Measurements from ENCODE around the gene AKAP13.
A peak's percentile ranks its signal among the peaks of the same experiment; 100 is the strongest.

Gene AKAP13

DNA sequence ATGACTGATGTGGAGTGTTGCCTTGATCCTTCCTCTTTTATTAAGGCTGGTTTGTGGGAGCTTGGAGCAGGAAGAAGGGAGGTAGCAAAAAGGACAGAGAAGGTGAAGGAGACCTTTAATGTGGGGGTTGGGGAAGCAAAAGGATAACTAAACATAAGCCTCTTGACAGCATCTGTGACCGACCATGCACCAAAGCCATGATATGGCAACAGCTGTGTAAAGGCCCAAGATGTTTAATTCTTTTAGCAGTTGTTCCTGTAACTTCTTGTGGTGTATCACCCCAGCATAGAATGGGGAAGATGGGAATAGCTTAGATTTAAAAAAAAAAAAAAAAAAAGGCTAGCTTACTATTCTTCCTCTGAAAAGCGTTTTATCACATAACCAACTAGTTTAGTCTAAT, 219.6 kb downstream of the AKAP13 start:
- TF ChIP-seq JUND (IDR thresholded peaks at IDR 0.05; ENCODE audit: low read depth): no peak
- DNase-seq (ENCODE audit: low read depth in 1 of 2, low spot score in 1 of 2): no peak
- in situ Hi-C loops (cut with HindIII; ENCODE audit: low pct_unique_long_range_greater_than_20kb, low sequenced_read_pairs): no loop called here

DNA sequence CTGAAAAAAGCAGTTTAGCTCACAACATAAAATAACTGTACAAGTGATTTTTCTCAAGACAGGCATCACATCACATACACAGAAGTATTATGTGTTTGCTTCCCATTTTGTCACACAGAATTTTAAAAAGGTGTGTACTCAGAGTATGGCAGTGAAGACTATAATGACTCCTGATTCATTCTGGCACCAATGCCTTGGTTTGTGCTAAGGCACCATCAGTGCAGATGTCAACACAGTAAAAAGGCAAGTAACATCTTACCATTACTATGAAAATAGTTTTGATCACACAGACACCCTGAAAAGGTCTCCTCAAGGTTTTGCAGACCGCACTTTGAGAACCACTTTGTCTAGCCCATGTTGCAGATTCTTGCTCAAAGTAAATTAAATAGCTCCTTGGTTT, 222.8 kb downstream of the AKAP13 start:
- no peak for TF ChIP-seq JUND (IDR thresholded peaks at IDR 0.05; ENCODE audit: low read depth)
- no peak for DNase-seq (ENCODE audit: low read depth in 1 of 2, low spot score in 1 of 2)
- in situ Hi-C loops (cut with HindIII; ENCODE audit: low pct_unique_long_range_greater_than_20kb, low sequenced_read_pairs): no loop called here

DNA sequence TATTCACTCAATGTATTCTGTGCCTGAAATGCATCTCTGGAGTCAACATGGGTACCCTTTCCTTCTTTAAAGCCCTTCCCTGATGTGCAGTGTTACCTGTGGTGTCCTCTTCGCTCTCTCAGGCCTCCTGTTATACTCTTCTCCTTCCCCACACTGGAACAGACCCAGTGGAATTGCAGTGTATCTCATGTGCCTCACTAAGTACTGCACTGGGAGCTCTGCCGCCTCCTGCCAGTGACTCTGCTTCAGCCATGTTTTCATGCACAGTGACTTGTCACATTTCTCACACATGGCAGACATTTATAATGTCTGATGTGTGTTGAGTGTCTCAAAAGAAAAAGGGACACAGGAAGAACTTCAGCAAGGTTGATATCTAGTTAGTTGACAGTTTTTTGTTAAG, 223.3 kb downstream of the AKAP13 start:
- no peak for TF ChIP-seq JUND (IDR thresholded peaks at IDR 0.05; ENCODE audit: low read depth)
- in situ Hi-C loops (cut with HindIII; ENCODE audit: low pct_unique_long_range_greater_than_20kb, low sequenced_read_pairs): no loop called here

DNA sequence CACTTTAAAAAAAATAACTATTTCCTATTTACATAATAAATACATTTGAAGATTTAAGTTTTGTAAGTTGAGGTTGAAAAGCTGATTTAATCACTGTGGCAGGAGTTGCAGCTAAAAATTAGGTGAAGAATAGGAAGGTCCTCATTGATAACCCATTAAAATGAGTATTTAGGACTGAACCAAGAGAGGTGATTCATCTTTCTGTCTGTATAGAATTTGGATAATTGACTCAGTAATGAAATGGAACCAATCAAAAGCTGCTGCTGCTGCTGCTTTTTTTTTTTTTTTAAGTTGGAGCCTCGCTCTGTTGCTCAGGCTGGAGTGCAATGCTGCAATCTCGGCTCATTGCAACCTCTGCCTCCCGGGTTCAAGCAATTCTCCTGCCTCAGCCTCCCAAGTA, 223.8 kb downstream of the AKAP13 start:
- no peak for DNase-seq (ENCODE audit: low read depth in 1 of 2, low spot score in 1 of 2)
- TF ChIP-seq JUND (IDR thresholded peaks at IDR 0.05; ENCODE audit: low read depth): no peak
- in situ Hi-C loops (cut with HindIII; ENCODE audit: low pct_unique_long_range_greater_than_20kb, low sequenced_read_pairs): no loop called here

More for the DNA sequence above, 223.3 kb downstream of the AKAP13 start:
- no peak for DNase-seq (ENCODE audit: low read depth in 1 of 2, low spot score in 1 of 2)

DNA sequence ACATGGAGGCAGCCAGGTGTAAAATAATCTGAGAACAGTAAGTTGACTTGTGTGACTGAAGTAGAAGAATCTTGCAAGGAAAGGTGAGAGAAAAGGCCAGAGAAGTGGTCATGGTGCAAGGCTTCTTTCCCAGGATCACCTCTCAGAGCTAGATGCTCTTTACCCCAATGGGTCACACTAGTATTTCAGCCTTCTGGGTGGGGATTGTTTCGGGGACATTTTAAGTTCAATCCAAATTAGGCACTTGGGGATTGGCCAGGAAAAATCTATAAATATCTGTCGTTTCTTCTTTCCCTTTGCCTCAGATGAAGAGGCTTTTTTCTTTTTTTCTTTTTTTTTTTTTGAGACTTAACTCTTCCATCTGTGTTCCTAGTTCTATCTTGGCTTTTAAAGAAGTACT, 226.3 kb downstream of the AKAP13 start:
- no peak for DNase-seq (ENCODE audit: low read depth in 1 of 2, low spot score in 1 of 2)
- TF ChIP-seq JUND (IDR thresholded peaks at IDR 0.05; ENCODE audit: low read depth): no peak
- in situ Hi-C loops (cut with HindIII; ENCODE audit: low pct_unique_long_range_greater_than_20kb, low sequenced_read_pairs): no loop called here

DNA sequence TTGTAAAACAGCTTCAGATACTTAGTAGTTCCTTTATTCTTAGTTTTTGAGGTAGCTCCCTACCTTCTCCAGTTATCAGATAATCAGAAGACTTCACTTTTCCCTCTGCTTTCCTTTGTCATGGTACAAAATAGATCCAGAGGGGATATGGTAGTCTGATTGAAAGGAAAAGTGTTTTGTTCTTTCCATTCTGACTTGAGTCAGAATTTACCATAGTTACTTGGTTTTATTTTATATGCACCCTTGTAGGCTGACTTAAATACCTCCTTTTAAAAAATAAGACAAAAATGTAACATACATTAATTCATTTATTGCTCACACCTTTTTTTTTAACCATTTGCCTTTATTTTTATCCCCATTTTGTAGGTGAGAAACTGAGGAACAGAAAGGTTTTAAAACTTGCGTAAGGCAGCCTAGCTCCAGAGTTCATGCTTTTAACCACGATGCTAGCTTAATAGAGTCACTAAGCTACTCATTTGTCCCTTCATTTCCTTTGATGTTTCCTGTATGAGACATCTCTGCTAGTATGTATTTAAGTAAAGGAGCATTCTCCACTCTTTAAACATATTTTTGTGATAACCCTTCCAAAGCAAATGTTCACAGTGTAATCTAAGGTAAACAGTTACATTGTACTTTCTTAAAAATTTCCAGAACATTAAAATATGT, 226.9 kb downstream of the AKAP13 start:
- in situ Hi-C loops (cut with HindIII; ENCODE audit: low pct_unique_long_range_greater_than_20kb, low sequenced_read_pairs): no loop called here
- DNase-seq (ENCODE audit: low read depth in 1 of 2, low spot score in 1 of 2): no peak
- TF ChIP-seq JUND (IDR thresholded peaks at IDR 0.05; ENCODE audit: low read depth): no peak

DNA sequence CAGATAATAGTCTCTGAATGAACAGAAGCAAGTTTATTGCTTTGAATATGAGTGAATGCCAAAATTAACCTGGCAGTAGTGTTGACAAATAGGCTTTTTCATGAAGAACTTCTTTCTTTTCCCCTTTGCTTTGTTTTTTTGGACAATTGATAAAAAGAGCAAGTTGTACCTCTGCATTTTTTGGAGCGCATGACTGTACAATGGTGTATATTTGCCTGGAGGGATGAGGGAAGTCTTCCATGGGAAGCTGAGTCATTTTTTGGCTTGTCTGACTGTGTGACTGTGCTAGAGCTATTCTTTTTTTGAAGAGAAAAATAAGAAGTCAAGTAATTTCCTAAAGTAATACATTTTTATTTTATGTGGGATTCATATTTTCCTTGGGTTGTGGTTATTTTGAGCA, 227.4 kb downstream of the AKAP13 start:
- no peak for TF ChIP-seq JUND (IDR thresholded peaks at IDR 0.05; ENCODE audit: low read depth)
- DNase-seq (ENCODE audit: low read depth in 1 of 2, low spot score in 1 of 2): peak in 1 of 2 experiments; percentile 14
- in situ Hi-C loops (cut with HindIII; ENCODE audit: low pct_unique_long_range_greater_than_20kb, low sequenced_read_pairs): no loop called here

DNA sequence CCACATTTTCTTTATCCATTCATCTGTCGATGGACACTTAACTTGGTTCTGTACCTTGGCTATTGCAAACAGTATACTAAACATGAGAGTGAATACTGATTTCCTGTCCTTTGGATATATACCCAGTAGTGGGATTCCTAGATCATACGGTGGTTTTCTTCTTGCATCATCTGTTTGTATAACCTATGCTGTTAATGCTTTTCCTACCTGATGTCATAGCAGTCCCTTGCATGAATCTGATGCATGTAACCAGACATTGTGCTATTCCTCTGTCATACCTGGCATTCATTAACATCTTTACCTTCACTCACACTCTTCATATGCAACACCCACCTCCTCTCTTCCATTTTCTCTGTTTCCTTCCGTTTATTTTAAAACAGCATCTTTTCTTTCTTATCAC, 229.1 kb downstream of the AKAP13 start:
- in situ Hi-C loops (cut with HindIII; ENCODE audit: low pct_unique_long_range_greater_than_20kb, low sequenced_read_pairs): no loop called here
- DNase-seq (ENCODE audit: low read depth in 1 of 2, low spot score in 1 of 2): no peak
- no peak for TF ChIP-seq JUND (IDR thresholded peaks at IDR 0.05; ENCODE audit: low read depth)

DNA sequence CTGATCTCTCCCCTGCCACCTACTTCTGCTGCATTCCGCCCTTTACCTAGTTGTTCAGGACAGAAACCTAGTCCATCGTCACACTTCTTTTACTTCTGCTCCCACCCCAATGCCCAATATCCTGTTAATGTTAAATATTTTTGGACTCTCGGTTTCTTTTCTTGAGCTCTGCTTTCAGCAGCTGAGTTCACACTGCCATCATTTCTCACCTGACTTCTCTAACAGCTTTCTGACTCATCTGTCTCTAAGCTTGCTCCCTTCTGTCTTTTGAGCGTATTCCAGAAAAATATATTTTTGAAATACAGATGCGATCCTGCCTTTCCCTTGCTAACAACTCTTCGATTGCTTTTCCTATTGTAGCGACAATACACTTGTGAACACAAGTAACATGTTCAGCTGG, 231.0 kb downstream of the AKAP13 start:
- no peak for DNase-seq (ENCODE audit: low read depth in 1 of 2, low spot score in 1 of 2)
- in situ Hi-C loops (cut with HindIII; ENCODE audit: low pct_unique_long_range_greater_than_20kb, low sequenced_read_pairs): no loop called here
- no peak for TF ChIP-seq JUND (IDR thresholded peaks at IDR 0.05; ENCODE audit: low read depth)

DNA sequence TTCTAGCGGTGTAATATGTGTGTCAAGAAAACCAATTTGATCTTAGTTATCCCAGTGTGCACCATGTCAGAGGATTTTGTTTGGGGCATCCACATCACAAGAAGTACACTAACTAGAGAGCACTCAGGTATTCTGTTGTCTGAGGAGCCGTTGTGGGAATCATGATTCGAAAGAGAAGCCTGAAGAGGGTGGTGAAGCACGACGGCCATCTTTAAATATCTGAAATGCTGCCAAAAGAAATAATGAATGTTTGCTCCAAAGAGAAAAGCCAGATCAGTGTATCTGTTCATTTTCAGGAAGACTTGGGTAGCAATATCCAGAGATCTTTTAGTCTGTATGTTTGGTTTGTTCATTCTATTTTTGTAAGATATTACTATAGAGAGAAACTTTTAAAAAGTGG, 233.7 kb downstream of the AKAP13 start:
- no peak for TF ChIP-seq JUND (IDR thresholded peaks at IDR 0.05; ENCODE audit: low read depth)
- in situ Hi-C loops (cut with HindIII; ENCODE audit: low pct_unique_long_range_greater_than_20kb, low sequenced_read_pairs): no loop called here
- DNase-seq (ENCODE audit: low read depth in 1 of 2, low spot score in 1 of 2): peak in 1 of 2 experiments; percentile 2

DNA sequence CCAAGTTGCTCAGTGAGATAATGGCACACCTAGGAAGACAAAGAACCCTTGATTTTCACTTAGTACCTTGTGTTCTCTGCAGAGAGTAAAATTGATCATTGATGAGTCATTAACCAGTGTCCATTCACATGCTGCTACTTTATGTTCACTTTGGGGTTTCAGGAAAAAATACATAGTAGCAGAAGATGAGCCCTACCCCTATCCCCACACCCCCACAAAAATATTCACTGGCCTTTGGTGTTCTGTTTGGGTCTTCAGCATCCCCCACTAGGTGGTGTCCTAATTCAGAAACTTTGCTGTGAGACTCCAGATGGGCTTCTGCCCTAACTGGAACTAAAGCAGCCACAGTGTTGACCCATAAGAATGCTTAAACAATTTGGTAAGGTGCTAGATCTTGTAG, 235.5 kb downstream of the AKAP13 start:
- in situ Hi-C loops (cut with HindIII; ENCODE audit: low pct_unique_long_range_greater_than_20kb, low sequenced_read_pairs): no loop called here
- TF ChIP-seq JUND (IDR thresholded peaks at IDR 0.05; ENCODE audit: low read depth): no peak

DNA sequence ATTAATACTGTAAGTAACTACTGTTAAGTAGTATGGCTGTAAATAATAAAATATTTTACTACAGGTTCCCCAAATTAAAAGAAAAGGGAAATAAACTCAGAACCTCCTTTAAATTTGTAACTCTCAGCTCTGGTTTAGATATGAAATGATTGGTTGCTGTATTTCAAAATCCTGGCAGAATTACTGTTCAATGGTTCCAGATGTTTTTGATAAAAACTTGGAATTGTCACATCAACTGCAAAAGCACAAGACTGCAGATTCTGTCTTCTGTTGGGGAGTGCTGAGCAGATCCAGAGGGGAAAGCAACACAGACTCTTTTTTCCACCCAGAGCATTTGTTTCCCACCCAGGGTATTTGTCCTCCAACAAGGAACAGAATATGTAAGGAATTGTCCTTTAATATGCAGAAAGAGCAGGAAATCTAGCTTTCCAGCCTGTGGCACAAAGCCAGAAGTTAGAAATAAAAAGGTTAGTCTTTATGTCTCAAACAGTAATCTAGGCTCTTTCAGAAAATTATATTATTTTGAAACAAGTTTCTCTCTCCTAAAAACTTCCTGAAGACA, 236.2 kb downstream of the AKAP13 start:
- no peak for TF ChIP-seq JUND (IDR thresholded peaks at IDR 0.05; ENCODE audit: low read depth)
- no peak for DNase-seq (ENCODE audit: low read depth in 1 of 2, low spot score in 1 of 2)
- in situ Hi-C loops (cut with HindIII; ENCODE audit: low pct_unique_long_range_greater_than_20kb, low sequenced_read_pairs): no loop called here

More for the DNA sequence above, 235.5 kb downstream of the AKAP13 start:
- peak in 1 of 2 experiments; percentile 36 for DNase-seq (ENCODE audit: low read depth in 1 of 2, low spot score in 1 of 2)

DNA sequence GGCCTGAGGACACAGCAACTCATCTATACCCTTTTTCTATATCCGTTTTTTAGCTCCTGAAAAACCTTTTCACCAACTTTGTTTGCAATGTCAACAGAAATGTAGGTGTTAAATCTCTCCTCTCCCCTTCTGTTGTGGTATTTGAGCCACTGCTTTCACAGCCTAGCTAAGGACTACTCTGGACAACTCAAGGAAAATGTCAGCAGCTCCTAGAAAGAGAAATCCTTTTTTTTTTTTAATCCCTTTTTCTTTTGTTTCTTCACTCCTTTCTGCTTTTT, 237.8 kb downstream of the AKAP13 start:
- TF ChIP-seq JUND (IDR thresholded peaks at IDR 0.05; ENCODE audit: low read depth): no peak
- DNase-seq (ENCODE audit: low read depth in 1 of 2, low spot score in 1 of 2): no peak
- in situ Hi-C loops (cut with HindIII; ENCODE audit: low pct_unique_long_range_greater_than_20kb, low sequenced_read_pairs): no loop called here

DNA sequence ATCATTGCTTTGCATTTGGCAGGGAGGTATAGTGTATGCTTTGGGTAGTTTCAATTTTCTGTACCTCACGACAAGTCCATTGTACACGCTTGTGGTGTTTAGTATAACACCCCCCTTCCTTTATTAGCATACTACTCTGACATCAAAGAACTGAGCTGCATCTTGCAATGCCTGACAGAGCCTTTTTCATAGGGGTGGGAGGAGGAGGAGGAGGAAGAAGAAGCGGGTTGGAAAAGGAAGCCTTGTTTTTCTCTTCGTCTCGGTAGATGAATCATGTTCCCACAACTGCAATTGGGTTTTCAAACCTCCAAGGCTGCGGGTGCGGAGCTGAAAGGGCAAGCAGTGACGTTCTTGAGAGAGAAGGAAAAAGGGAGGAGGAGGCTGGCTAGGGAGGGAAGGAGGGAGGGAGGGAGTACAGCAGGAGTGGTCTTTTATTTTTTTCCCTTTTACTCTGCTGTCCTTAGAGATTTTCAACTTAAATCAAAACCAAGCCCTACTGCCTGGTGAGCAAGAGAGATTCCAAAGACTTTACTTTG, 238.6 kb downstream of the AKAP13 start:
- in situ Hi-C loops (cut with HindIII; ENCODE audit: low pct_unique_long_range_greater_than_20kb, low sequenced_read_pairs): no loop called here

More for the DNA sequence above, 238.6 kb downstream of the AKAP13 start:
- TF ChIP-seq JUND (IDR thresholded peaks at IDR 0.05; ENCODE audit: low read depth): no peak
- DNase-seq (ENCODE audit: low read depth in 1 of 2, low spot score in 1 of 2): no peak
